DND-41 (cell line): ENCODE data around the gene EML6.

ENCODE experiments used
- ATAC-seq: fragments of 200-7000 bp; cut with Tn5 transposase; 3 replicates; pipeline ENCODE4 v1.9.1; 2021; ENCODE audit warnings: low read depth; ENCODE audit not compliant: insufficient read depth
- DNase-seq: peaks from one replicate; pipeline ENCODE4 v3.0.0-alpha.2; 2020
- H2AFZ ChIP-seq: 2 replicates; pipeline ENCODE4 v1.6.0; 2012; ENCODE audit warnings: low read depth, low read length
- H3K27ac ChIP-seq: 2 replicates; pipeline ENCODE4 v1.5.1; 2012; ENCODE audit warnings: low read length, inconsistent platforms
- H3K27me3 ChIP-seq: fragments of 200-600 bp; sonication (generic); 2 replicates; pipeline ENCODE4 v1.6.0; 2012; ENCODE audit warnings: low read length, mild to moderate bottlenecking, inconsistent platforms; ENCODE audit not compliant: insufficient read depth, poor library complexity
- H3K36me3 ChIP-seq: 2 replicates; pipeline ENCODE4 v1.5.1; 2012; ENCODE audit warnings: low read length, inconsistent platforms; ENCODE audit not compliant: insufficient read depth
- H3K4me1 ChIP-seq: 2 replicates; pipeline ENCODE4 v1.5.1; 2012; ENCODE audit warnings: mild to moderate bottlenecking, low read length; ENCODE audit not compliant: insufficient read depth
- H3K4me2 ChIP-seq: 2 replicates; pipeline ENCODE4 v1.6.0; 2012; ENCODE audit warnings: mild to moderate bottlenecking, moderate library complexity, low read length, inconsistent platforms; ENCODE audit not compliant: insufficient read depth
- H3K4me3 ChIP-seq, 2 experiments: fragments of 200-600 bp in 1 of 2; shearing (Covaris generic) in 1 of 2; 2 replicates each; pipeline ENCODE4 v1.5.1; 2012 to 2016; ENCODE audit warnings: inconsistent platforms in 2 of 2, low read length in 2 of 2, mild to moderate bottlenecking in 2 of 2, low read depth in 1 of 2, moderate library complexity in 1 of 2
- H3K79me2 ChIP-seq: 2 replicates; pipeline ENCODE4 v1.6.0; 2012; ENCODE audit warnings: low read length, inconsistent platforms; ENCODE audit not compliant: insufficient read depth
- H3K9ac ChIP-seq: 2 replicates; pipeline ENCODE4 v1.6.0; 2012; ENCODE audit warnings: low read depth, mild to moderate bottlenecking, inconsistent platforms, low read length, moderate library complexity
- H3K9me3 ChIP-seq: 2 replicates; pipeline ENCODE4 v1.5.1; 2012; ENCODE audit warnings: low read length, moderate library complexity, mild to moderate bottlenecking, inconsistent platforms; ENCODE audit not compliant: insufficient read depth, severe bottlenecking
- H4K20me1 ChIP-seq: 2 replicates; pipeline ENCODE4 v1.6.0; 2012; ENCODE audit warnings: low read length; ENCODE audit not compliant: insufficient read depth
- EZH2 ChIP-seq: IDR thresholded peaks from 3 replicates; pipeline ENCODE4 v1.6.1; 2012; ENCODE audit warnings: borderline replicate concordance, low read depth, mild to moderate bottlenecking, moderate library complexity, low read length, inconsistent platforms; ENCODE audit not compliant: severe bottlenecking
- TF ChIP-seq, protein P1 (sequence below): IDR thresholded peaks from 2 replicates; pipeline ENCODE4 v1.5.1; 2012; ENCODE audit warnings: borderline replicate concordance, low read length, moderate library complexity, mild to moderate bottlenecking; ENCODE audit not compliant: poor library complexity, severe bottlenecking; ENCODE audit errors: extremely low read depth

The EML6 gene

DNA sequence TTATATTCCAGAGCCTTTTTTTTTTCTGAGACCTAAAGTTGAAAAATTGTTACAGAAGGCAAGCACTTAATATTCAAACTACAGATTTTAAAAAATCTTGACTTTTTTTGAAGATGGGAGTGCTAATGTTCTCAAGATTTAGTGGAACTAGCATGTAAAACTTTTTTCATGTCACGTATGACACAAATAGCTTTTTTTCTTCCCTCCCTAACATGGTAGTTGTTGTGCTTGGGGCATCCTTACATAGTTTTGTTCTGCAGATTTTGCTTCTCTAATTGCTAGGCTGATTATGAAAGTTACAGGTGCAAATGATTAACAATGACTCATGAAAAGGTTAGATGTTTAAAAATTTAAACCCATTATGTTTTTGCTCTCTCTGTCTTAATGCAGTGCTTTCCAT, 3.0 kb downstream of the EML6 start:
- Histone ChIP-seq H3K27me3 (peaks cover 17% of the 10 kb centered on the region), H3K79me2 (0 out of 2 replicates have a peak, but pooled peaks cover 3% of the 10 kb centered on the region), H3K4me3 (no peak overlapping the region), H3K9ac (no peak overlapping the region), H4K20me1 (no peaks in the 10 kb centered on the region), H3K4me1 (peaks cover 30% of the 10 kb centered on the region), H3K4me2 (no peak overlapping the region), H3K36me3 (no peaks in the 10 kb centered on the region), H2AFZ (no peak overlapping the region), H3K9me3 (no peaks in the 10 kb centered on the region), H3K27ac (no peak overlapping the region)
- ATAC-seq (no peak), DNase-seq (no peak)
- no peak for TF ChIP-seq EZH2
- TF ChIP-seq, protein P1, sequence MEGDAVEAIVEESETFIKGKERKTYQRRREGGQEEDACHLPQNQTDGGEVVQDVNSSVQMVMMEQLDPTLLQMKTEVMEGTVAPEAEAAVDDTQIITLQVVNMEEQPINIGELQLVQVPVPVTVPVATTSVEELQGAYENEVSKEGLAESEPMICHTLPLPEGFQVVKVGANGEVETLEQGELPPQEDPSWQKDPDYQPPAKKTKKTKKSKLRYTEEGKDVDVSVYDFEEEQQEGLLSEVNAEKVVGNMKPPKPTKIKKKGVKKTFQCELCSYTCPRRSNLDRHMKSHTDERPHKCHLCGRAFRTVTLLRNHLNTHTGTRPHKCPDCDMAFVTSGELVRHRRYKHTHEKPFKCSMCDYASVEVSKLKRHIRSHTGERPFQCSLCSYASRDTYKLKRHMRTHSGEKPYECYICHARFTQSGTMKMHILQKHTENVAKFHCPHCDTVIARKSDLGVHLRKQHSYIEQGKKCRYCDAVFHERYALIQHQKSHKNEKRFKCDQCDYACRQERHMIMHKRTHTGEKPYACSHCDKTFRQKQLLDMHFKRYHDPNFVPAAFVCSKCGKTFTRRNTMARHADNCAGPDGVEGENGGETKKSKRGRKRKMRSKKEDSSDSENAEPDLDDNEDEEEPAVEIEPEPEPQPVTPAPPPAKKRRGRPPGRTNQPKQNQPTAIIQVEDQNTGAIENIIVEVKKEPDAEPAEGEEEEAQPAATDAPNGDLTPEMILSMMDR: no peak

DNA sequence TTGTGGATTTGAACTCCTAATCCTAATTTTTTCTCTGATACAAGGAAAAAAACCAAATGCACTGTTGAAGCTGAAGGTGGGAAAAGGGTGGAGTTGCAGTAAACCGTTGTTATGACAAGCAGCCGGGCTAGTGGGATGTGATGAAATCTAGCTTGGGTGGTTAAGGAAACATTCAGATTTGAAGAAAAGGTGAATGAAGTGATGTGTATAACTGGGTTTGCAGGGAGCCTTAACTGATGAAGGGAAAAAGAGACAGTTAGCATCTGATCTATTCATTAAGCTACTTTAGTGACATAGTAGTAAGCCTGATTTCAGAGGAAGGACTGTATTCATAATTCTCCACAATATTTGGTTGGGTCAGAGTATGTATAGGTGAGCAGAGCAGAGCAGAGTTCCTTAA, 3.5 kb downstream of the EML6 start:
- no peaks in the 10 kb centered on the region for H4K20me1 ChIP-seq
- peaks cover 30% of the 10 kb centered on the region for H3K4me1 ChIP-seq
- TF ChIP-seq, protein P1: no peak
- no peak for TF ChIP-seq EZH2
- H3K27me3 ChIP-seq: peaks cover 17% of the 10 kb centered on the region
- no peaks in the 10 kb centered on the region for H3K9me3 ChIP-seq
- ATAC-seq: no peak
- no peak for DNase-seq
- H3K9ac ChIP-seq: no peak overlapping the region
- H2AFZ ChIP-seq: no peak overlapping the region
- no peak overlapping the region for H3K4me2 ChIP-seq
- no peak overlapping the region for H3K27ac ChIP-seq
- no peak overlapping the region for H3K4me3 ChIP-seq
- H3K79me2 ChIP-seq: 0 out of 2 replicates have a peak, but pooled peaks cover 3% of the 10 kb centered on the region
- no peaks in the 10 kb centered on the region for H3K36me3 ChIP-seq

DNA sequence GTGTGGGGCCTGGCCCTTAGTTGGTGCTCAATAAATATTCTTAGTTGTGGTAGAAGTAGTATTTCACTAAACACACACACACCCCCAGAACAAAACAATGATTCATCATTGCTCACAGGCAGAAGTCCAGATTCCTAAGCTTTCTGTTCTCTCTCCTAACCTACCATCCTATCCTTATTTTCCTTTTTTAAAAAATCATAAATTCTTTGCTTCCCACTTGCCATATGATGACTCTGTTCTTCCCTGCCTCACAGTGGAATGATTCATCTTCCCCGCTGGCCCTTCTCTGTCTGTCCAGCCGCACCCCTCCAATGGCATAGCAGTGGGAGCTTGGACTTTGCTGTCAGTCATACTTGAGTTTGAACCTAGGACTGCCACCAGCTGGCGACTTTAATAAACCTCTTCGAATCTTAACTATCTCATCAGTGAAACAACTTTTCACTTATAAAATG, 5.2 kb downstream of the EML6 start:
- no peak for DNase-seq
- no peak overlapping the region for H3K4me2 ChIP-seq
- H2AFZ ChIP-seq: no peak overlapping the region
- H3K4me1 ChIP-seq: peaks cover 20% of the 10 kb centered on the region
- TF ChIP-seq EZH2: no peak
- TF ChIP-seq, protein P1: no peak
- H3K4me3 ChIP-seq: no peak overlapping the region
- H3K9me3 ChIP-seq: no peaks in the 10 kb centered on the region
- no peak overlapping the region for H3K9ac ChIP-seq
- no peaks in the 10 kb centered on the region for H4K20me1 ChIP-seq
- no peaks in the 10 kb centered on the region for H3K79me2 ChIP-seq
- H3K27ac ChIP-seq: no peak overlapping the region
- H3K27me3 ChIP-seq: peaks cover 17% of the 10 kb centered on the region
- ATAC-seq: no peak
- no peaks in the 10 kb centered on the region for H3K36me3 ChIP-seq

DNA sequence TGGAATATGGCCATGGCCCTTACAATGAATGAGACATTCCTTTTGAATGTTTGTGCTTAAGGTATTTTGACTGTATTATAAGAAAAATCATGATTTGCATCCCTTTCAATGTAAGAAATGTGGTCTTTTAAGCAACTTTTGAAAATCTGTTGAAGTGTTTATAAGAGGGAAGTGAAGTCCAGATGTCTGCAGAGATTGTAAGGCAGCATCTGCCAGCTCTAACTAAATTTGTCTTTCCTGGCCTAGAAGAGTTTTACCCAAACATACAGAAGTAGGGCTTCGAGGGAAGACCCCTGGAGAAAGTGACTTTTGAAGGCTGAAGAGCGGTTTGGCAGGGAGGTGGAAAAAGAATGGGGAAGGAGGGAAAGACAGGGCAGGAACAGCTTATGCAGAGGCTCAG, 12.2 kb downstream of the EML6 start:
- Histone ChIP-seq H3K27ac (no peak overlapping the region), H2AFZ (no peak overlapping the region), H3K4me3 (no peak overlapping the region), H3K27me3 (no peaks in the 10 kb centered on the region), H3K9ac (no peak overlapping the region), H3K9me3 (no peaks in the 10 kb centered on the region), H3K36me3 (no peaks in the 10 kb centered on the region), H3K4me2 (no peak overlapping the region), H3K79me2 (no peaks in the 10 kb centered on the region), H3K4me1 (no peaks in the 10 kb centered on the region), H4K20me1 (no peaks in the 10 kb centered on the region)
- TF ChIP-seq, protein P1: no peak
- no peak for TF ChIP-seq EZH2
- ATAC-seq (no peak), DNase-seq (no peak)
